IPS-18a (cell line): ENCODE results near the gene SSPN.

Experiments used
- H3K27ac ChIP-seq: one replicate; pipeline ENCODE4 v1.5.1; 2013; ENCODE audit warnings: low read length
- H3K27me3 ChIP-seq: one replicate; pipeline ENCODE4 v1.6.1; 2013; ENCODE audit warnings: mild to moderate bottlenecking, low read length; ENCODE audit not compliant: control insufficient read depth, insufficient read depth
- H3K36me3 ChIP-seq: one replicate; pipeline ENCODE4 v1.6.1; 2013; ENCODE audit warnings: low read depth, low read length; ENCODE audit not compliant: control insufficient read depth
- H3K4me1 ChIP-seq: one replicate; pipeline ENCODE4 v1.6.1; 2013; ENCODE audit warnings: low read depth, low read length; ENCODE audit not compliant: control insufficient read depth
- H3K4me3 ChIP-seq: one replicate; pipeline ENCODE4 v1.5.1; 2013; ENCODE audit warnings: low read length
- H3K9ac ChIP-seq: one replicate; pipeline ENCODE4 v1.6.1; 2013; ENCODE audit warnings: mild to moderate bottlenecking, low read length, moderate library complexity
- H3K9me3 ChIP-seq: one replicate; pipeline ENCODE4 v1.6.1; 2013; ENCODE audit warnings: low read depth, low read length; ENCODE audit not compliant: control insufficient read depth

The SSPN gene

DNA sequence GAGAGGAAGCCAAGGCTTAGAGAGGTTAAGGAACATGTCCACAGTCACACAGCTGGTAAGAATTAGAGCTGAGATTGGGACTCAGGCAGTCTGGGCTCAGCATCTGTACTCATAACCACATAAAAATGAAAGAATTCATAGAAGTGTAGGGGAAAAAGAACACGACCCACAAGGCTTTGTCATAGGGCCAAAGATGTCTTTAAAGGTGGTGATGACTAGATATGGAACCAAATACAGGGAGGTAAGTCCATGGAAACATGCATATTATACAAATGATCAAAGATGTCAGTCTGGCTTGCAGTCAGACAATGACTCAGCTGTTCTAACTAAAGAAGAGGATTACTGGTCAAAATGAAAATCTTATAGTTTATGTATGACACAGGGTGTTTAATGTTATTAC is 7.2 kb upstream of the SSPN start:
- no peaks in the 10 kb centered on the region for H3K9me3 ChIP-seq
- no peaks in the 10 kb centered on the region for H3K27me3 ChIP-seq
- no peak overlapping the region for H3K27ac ChIP-seq
- H3K36me3 ChIP-seq: no peaks in the 10 kb centered on the region
- H3K4me3 ChIP-seq: no peak overlapping the region
- H3K9ac ChIP-seq: no peak overlapping the region
- no peaks in the 10 kb centered on the region for H3K4me1 ChIP-seq

DNA sequence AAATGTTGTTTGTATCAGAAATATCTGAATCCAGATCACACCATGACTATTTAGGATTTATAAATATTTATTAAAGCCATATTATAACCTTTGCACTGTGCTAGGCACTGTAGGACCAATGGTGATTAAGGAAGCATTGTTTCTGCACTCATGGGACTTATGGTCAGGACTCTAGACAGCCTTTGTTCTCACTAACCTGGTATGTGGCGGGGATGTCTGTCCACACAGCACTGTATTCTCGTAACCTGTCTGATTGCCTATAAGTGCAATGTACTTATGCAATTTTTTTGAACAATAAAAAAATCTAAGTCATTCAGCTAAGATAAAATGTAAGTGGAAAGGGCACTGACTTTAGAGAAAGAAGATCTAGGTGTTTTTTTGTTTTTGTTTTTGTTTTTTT is 6.7 kb upstream of the SSPN start:
- H3K9me3 ChIP-seq: no peaks in the 10 kb centered on the region
- H3K9ac ChIP-seq: no peak overlapping the region
- H3K4me1 ChIP-seq: no peaks in the 10 kb centered on the region
- no peaks in the 10 kb centered on the region for H3K27me3 ChIP-seq
- H3K36me3 ChIP-seq: no peaks in the 10 kb centered on the region
- H3K27ac ChIP-seq: no peak overlapping the region
- no peak overlapping the region for H3K4me3 ChIP-seq

DNA sequence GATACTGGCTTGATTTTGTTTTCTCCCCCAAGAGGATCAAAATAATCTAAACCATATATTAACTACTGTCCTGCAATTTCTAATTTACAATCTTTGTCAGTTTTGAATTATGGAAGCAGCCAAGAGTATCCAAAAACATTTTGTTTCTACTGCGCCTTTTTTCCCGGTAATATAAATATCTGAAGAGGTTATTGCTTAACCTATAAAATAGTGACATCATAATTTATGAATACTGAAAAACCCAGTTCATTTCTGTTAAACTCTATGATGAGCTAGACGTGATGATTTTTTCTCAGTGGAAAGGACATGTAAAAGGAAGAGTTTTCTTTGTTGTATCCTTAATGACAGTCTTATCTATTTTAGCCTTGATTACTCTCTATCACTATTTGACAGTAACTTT is 3.2 kb upstream of the SSPN start:
- H3K4me1 ChIP-seq: no peaks in the 10 kb centered on the region
- H3K9ac ChIP-seq: no peak overlapping the region
- no peaks in the 10 kb centered on the region for H3K9me3 ChIP-seq
- no peak overlapping the region for H3K27ac ChIP-seq
- H3K4me3 ChIP-seq: no peak overlapping the region
- no peaks in the 10 kb centered on the region for H3K36me3 ChIP-seq
- peaks cover 33% of the 10 kb centered on the region for H3K27me3 ChIP-seq

DNA sequence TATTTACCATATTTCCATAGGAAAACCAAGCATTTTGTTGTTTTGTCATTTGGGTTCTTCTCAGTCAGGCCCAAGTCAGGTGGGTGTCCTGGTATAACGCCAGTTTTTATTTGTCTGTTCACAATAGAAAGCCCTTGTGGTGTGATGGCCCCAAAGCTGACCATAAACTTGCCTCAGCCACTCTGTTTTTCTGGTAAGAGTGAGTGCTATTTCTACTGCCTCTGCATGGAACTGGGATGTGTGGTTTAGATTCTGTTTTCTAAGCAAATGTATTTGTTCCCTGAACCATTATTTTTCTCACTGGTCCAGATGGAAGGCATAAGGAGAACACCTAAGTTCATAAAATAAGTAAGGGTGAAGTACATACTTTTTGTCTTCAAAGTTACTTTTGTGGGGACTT is 1.8 kb upstream of the SSPN start:
- Histone ChIP-seq H3K9ac (no peak overlapping the region), H3K4me3 (no peak overlapping the region), H3K4me1 (no peaks in the 10 kb centered on the region), H3K9me3 (no peaks in the 10 kb centered on the region), H3K27me3 (peaks cover 39% of the 10 kb centered on the region), H3K36me3 (no peaks in the 10 kb centered on the region), H3K27ac (no peak overlapping the region)

DNA sequence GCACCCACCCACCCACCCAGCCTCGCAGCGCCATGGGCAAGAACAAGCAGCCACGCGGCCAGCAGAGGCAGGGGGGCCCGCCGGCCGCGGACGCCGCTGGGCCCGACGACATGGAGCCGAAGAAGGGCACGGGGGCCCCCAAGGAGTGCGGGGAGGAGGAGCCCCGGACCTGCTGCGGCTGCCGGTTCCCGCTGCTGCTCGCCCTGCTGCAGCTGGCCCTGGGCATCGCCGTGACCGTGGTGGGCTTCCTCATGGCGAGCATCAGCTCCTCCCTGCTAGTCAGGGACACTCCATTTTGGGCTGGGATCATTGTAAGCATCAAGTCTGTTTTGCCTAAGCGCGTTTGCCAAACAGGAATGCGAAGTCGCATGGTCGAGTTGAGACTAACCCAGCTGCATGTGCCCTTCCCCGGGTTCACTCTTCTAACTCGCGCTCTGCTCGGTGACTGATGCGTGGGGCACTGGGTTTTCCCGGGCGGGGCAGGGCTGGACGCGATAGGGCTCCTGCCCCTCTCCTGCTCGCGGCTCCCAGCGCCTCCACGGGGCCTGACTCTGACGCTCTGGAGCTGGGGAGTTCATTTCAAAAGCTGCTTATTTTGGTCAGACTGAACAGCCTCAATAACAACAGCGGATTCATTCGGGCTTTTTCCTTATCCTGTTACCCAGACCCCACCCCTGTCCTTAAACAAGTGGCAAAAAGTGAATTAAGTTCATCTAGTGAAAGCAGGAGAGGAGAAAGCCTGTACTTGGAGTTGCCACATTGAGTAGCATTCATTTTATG is 458 bp downstream of the SSPN start:
- Histone ChIP-seq H3K4me1 (no peaks in the 10 kb centered on the region), H3K36me3 (no peaks in the 10 kb centered on the region), H3K27ac (no peak overlapping the region), H3K9ac (peak overlapping the region; percentile 43), H3K9me3 (no peaks in the 10 kb centered on the region), H3K27me3 (peaks cover 39% of the 10 kb centered on the region), H3K4me3 (peak overlapping the region; percentile 69)

DNA sequence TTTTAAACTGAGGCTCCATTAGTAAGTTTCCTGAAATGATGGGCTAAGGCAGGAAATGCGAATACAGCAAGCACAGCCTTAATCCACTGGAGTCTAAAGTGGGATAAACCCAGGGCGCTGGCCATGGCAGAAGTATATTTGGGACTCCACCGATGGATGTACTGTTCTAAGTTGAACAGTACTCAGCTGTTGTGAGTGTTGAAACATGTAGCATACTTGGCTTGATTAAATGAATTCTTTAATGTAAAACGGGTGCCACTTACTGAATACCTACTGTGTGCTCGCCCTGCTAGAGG is 996 bp downstream of the SSPN start:
- Histone ChIP-seq H3K27me3 (peaks cover 39% of the 10 kb centered on the region), H3K9me3 (no peaks in the 10 kb centered on the region), H3K36me3 (no peaks in the 10 kb centered on the region), H3K9ac (no peak overlapping the region), H3K27ac (no peak overlapping the region), H3K4me1 (no peaks in the 10 kb centered on the region), H3K4me3 (peak overlapping the region; percentile 69)

DNA sequence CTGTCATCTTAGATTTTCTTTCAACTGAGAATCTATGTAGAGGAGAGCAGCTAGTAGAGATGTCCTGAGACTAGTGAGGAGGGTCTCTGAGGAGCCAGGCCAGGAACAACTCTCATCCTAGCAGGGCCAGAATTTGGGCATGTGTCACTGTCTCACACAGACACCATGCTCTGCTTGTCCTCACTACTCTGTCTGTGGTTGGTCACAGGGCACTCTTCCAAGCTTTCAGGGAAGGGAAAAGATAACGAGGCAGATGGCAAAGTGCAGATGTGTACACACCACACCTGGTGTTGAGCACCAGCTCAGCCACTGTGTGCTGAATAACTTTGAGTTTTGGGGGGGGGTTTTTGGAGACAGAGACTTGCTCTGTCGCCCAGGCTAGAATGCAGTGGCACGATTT is 2.5 kb downstream of the SSPN start:
- no peak overlapping the region for H3K4me3 ChIP-seq
- no peaks in the 10 kb centered on the region for H3K4me1 ChIP-seq
- H3K9me3 ChIP-seq: no peaks in the 10 kb centered on the region
- H3K9ac ChIP-seq: no peak overlapping the region
- H3K36me3 ChIP-seq: no peaks in the 10 kb centered on the region
- H3K27me3 ChIP-seq: peaks cover 39% of the 10 kb centered on the region
- H3K27ac ChIP-seq: no peak overlapping the region

DNA sequence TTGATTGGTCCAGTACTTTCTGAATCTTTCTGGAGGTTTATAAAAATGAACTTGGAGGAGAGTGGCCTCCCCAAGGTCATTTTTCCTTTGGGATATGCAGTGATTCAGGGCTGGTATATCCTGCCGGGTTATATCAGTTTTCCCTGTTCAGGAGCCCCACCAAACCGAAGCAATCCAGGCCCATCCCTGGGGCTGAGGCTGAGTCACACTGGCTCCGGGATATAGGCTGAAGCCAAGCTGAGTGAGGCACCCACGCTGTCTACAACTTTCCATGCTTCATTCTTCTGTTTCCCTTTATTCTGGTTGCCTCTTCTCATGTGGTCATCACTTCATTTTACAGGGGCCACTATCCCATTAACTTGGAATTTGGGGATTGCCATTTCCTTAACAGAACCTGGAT is 3.4 kb downstream of the SSPN start:
- H3K36me3 ChIP-seq: no peaks in the 10 kb centered on the region
- no peak overlapping the region for H3K27ac ChIP-seq
- H3K9me3 ChIP-seq: no peaks in the 10 kb centered on the region
- H3K4me1 ChIP-seq: no peaks in the 10 kb centered on the region
- no peak overlapping the region for H3K9ac ChIP-seq
- H3K4me3 ChIP-seq: no peak overlapping the region
- peaks cover 38% of the 10 kb centered on the region for H3K27me3 ChIP-seq

DNA sequence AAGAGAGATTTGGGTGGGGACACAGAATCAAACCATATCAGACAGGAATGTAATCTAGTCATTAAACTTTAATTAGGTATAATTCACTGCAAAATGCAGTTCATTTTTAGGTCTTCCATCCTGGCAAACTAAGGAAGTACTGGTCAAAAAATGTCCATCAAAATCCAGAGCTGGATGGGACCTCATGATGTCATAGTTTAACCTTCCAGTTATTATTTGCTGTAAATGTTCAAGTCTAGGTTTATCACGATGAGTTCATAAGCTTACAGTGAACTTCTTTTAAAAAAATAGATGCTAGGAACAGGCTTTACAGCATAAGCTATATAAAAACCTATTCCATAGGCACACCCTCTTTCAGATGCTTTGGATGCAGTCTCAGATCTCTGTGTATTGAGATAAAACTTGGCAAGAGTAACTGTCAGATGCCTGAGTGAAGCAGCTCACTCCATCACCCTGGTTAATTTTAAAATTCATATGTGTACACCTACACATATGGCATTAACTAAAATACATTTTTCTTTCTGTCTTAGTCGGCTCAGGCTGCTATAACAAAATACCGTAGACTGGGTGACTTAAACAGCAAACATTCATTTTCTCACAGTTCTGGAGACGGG is 7.9 kb downstream of the SSPN start:
- H3K27ac ChIP-seq: no peak overlapping the region
- H3K4me1 ChIP-seq: no peaks in the 10 kb centered on the region
- H3K9me3 ChIP-seq: no peaks in the 10 kb centered on the region
- H3K9ac ChIP-seq: no peak overlapping the region
- H3K27me3 ChIP-seq: no peaks in the 10 kb centered on the region
- no peak overlapping the region for H3K4me3 ChIP-seq
- no peaks in the 10 kb centered on the region for H3K36me3 ChIP-seq

DNA sequence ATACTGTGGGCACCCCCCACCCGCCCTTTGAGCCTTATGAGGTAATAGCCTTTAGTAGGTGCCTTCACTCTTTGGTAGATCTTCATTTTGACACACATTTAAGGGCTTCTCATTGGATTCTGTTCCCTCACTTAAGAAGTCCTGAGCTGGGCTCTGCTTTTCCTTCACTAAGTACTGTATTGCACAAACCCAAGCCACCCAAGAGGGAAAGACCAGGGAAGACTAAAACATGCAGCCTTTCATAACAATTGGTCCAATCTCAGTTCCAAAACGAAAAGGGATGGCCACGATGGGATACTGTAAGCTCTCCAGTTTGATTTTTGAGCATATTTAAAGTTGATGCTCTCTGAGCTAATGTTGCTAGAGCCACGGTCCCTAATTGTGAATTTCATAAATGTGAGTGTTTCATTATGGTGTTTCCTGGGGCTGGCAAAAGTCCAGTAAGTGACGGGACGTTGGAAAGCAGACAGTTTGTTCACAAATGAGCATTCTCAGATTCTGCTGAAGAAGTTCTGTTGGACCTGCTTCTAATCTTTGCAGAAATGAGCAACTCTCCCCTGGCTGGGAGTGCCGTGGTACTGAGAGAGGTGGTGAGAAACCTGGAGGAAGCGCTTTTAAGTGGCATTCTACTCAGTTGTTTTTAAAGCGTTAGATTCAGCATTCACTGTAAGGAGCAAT is 9.4 kb downstream of the SSPN start:
- no peak overlapping the region for H3K9ac ChIP-seq
- H3K4me1 ChIP-seq: no peaks in the 10 kb centered on the region
- no peaks in the 10 kb centered on the region for H3K36me3 ChIP-seq
- H3K27me3 ChIP-seq: no peaks in the 10 kb centered on the region
- no peaks in the 10 kb centered on the region for H3K9me3 ChIP-seq
- no peak overlapping the region for H3K4me3 ChIP-seq
- no peak overlapping the region for H3K27ac ChIP-seq

DNA sequence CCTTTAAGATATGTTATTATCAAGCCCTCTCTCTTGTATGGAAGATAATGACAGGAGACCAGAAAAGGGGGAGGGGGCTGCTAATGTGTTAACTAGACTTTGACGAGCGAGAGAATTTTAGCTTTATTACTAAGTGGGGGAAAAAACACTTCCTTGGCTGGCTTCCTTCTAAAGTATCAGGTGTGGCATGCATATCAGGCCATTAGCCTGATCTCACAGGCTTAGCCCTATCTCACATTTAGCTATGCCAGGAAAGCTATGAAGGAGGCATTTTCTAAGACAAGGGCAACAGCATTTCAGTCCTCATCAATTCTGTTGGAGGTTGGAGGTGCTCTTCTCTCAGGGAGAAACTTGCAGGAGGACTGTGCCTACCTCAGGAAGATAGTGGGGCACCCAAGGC is 9.9 kb downstream of the SSPN start:
- H3K27me3 ChIP-seq: no peaks in the 10 kb centered on the region
- no peaks in the 10 kb centered on the region for H3K9me3 ChIP-seq

DNA sequence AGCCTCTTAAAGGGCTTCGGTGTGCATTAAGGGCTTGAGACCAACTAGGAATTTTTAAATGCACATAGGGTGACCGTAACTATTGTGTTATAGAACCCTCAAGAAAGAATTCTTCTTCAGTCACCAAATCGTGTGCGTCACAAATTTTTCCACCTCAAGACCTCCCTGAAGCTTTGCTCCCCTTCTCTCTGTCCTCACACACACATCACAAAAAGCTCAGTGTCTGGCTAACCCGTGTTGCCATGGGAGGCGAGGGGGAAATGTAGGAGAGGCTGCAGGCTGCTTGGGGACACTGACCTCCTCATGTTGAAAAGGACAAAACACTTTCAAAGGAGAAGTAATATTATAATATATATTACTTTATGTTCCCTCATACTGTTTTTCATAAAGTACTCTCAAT is 10.6 kb downstream of the SSPN start:
- Histone ChIP-seq H3K9me3 (no peaks in the 10 kb centered on the region), H3K27ac (no peak overlapping the region)

More for the DNA sequence above, 9.9 kb downstream of the SSPN start:
- H3K27ac ChIP-seq: no peak overlapping the region
- H3K4me1 ChIP-seq: no peaks in the 10 kb centered on the region
- no peak overlapping the region for H3K4me3 ChIP-seq
- H3K36me3 ChIP-seq: no peaks in the 10 kb centered on the region
- H3K9ac ChIP-seq: no peak overlapping the region

More for the DNA sequence above, 10.6 kb downstream of the SSPN start:
- H3K27me3 ChIP-seq: no peaks in the 10 kb centered on the region
- no peak overlapping the region for H3K4me3 ChIP-seq
- H3K4me1 ChIP-seq: no peaks in the 10 kb centered on the region
- H3K9ac ChIP-seq: no peak overlapping the region
- H3K36me3 ChIP-seq: no peaks in the 10 kb centered on the region
